Panc1 (cell line): Measurements from ENCODE around the gene AP4E1. TPM values are rescaled to one million over a fixed set of nuclear protein-coding genes. Genes with fewer than 3 reads are reported as not detected.
A peak's percentile ranks its signal among the peaks of the same experiment; 100 is the strongest.

Experiments
- ATAC-seq: fragments of 200-7000 bp; cut with Tn5 transposase; 2 replicates; pipeline ENCODE4 v1.9.1; 2020; ENCODE audit warnings: mild to moderate bottlenecking, moderate library complexity
- BruUV-seq: library from RNA; stranded (reverse); fragments of 400-500 nt; replicated peaks from 2 replicates; lab custom pipeline; 2021; lab: Mats Ljungman, UMichigan
- CTCF ChIA-PET: fragments of 300-600 bp; sonication (Branson Sonifier 250); formaldehyde crosslinking; loops from one replicate; lab custom pipeline; 2022; ENCODE audit warnings: antibody characterized with exemption; lab: Charles Lee
- POLR2A ChIA-PET: fragments of 300-600 bp; sonication (Branson Sonifier 250); formaldehyde crosslinking; loops from one replicate; lab custom pipeline; 2022; ENCODE audit warnings: antibody characterized with exemption; lab: Charles Lee
- DNase-seq: peaks from one replicate; pipeline ENCODE4 v3.0.0-alpha.2; 2010; ENCODE audit warnings: low read depth, low spot score
- H3K27ac ChIP-seq: 2 replicates; pipeline ENCODE4 v1.5.1; 2011; ENCODE audit warnings: mild to moderate bottlenecking, low read length, inconsistent platforms
- H3K27me3 ChIP-seq: fragments of 200-500 bp; sonication (Bioruptor generic); 2 replicates; pipeline ENCODE4 v1.6.0; 2014; ENCODE audit warnings: low read length, inconsistent platforms; ENCODE audit not compliant: control insufficient read depth, insufficient read depth
- H3K36me3 ChIP-seq: fragments of 200-500 bp; sonication (Bioruptor generic); 2 replicates; pipeline ENCODE4 v1.5.1; 2014; ENCODE audit warnings: inconsistent platforms, mild to moderate bottlenecking, low read length, moderate library complexity; ENCODE audit not compliant: control insufficient read depth, insufficient read depth
- H3K4me1 ChIP-seq: 2 replicates; pipeline ENCODE4 v1.5.1; 2011; ENCODE audit warnings: inconsistent platforms, mild to moderate bottlenecking, low read length, moderate library complexity; ENCODE audit not compliant: control insufficient read depth, insufficient read depth
- H3K4me3 ChIP-seq, 2 experiments: 2 replicates each; pipeline ENCODE4 v1.5.1; 2011 to 2012; ENCODE audit warnings: low read depth in 2 of 2, low read length in 2 of 2, mild to moderate bottlenecking in 2 of 2, inconsistent platforms in 1 of 2, moderate library complexity in 1 of 2
- H3K9me3 ChIP-seq: fragments of 200-500 bp; sonication (Bioruptor generic); 2 replicates; pipeline ENCODE4 v1.5.1; 2014; ENCODE audit warnings: low read depth, mild to moderate bottlenecking, inconsistent platforms, low read length, moderate library complexity; ENCODE audit not compliant: control insufficient read depth, insufficient read depth
- CTCF ChIP-seq: fragments of 450-650 bp; IDR thresholded peaks from 2 replicates; pipeline ENCODE4 v1.5.1; 2017; ENCODE audit warnings: mild to moderate bottlenecking
- POLR2AphosphoS5 ChIP-seq: IDR thresholded peaks from 2 replicates; pipeline ENCODE4 v1.6.1; 2012; ENCODE audit warnings: mild to moderate bottlenecking, low read depth, low read length, moderate library complexity
- REST ChIP-seq, 2 experiments: IDR thresholded peaks; 2 replicates each; pipeline ENCODE4 v1.6.1; 2011 to 2012; ENCODE audit warnings: low read depth in 2 of 2, control low read depth in 1 of 2, low read length in 1 of 2, mild to moderate bottlenecking in 1 of 2, moderate library complexity in 1 of 2; ENCODE audit not compliant: insufficient read depth in 1 of 2
- SIN3A ChIP-seq: IDR thresholded peaks from 2 replicates; pipeline ENCODE4 v1.6.1; 2012; ENCODE audit warnings: low read depth, mild to moderate bottlenecking, low read length, moderate library complexity, borderline replicate concordance; ENCODE audit not compliant: insufficient read depth
- TCF7L2 ChIP-seq: IDR thresholded peaks from 2 replicates; pipeline ENCODE4 v1.6.1; 2011; ENCODE audit warnings: mild to moderate bottlenecking, low read depth, low read length, inconsistent platforms
- in situ Hi-C: cut with HindIII; loops from 2 replicates; pipeline ENCODE4 v1.10.0; 2016; ENCODE audit warnings: low sequenced_read_pairs, low pct_unique_long_range_greater_than_20kb
- intact Hi-C: fragments of 100-400 bp; cut with micrococcal nuclease; formaldehyde crosslinking; loops from one replicate; pipeline ENCODE4 v1.10.0; 2022; ENCODE audit not compliant: unreplicated experiment
- total RNA-seq: library from RNA; stranded (reverse); gene quantifications from one replicate; pipeline ENCODE4 v1.2.1, GENCODE V29; 2021; ENCODE audit not compliant: unreplicated experiment

Gene AP4E1
- total RNA-seq, 1 experiment from 2014 or later = 13.6 TPM

- DNase-seq (peak; percentile 33), ATAC-seq (no peak)
- in situ Hi-C loops = no loop called here
- Histone ChIP-seq H3K27me3 (no peaks in the 10 kb centered on the region), H3K4me3 (no peak overlapping the region), H3K27ac (peak overlapping the region; percentile 2; the same call in 1 of the 2 replicates), H3K4me1 (peaks cover 13% of the 10 kb centered on the region; the same call in 1 of the 2 replicates), H3K9me3 (no peaks in the 10 kb centered on the region), H3K36me3 (no peaks in the 10 kb centered on the region)
- BruUV-seq = no TSS peak
- ChIA-PET CTCF (no interaction called here), POLR2A (no interaction called here)
- no peak for TF ChIP-seq POLR2AphosphoS5
- no peak for TF ChIP-seq REST (IDR thresholded peaks at IDR 0.05; ENCODE audit: insufficient read depth in 1 of 2, low read depth in 2 of 2, low read length in 1 of 2)
- TF ChIP-seq CTCF = no peak
- TF ChIP-seq TCF7L2 = no peak
- no peak for TF ChIP-seq SIN3A
- intact Hi-C loops = no loop called here
Observed at GRCh38 chr15:50880651-50881114, 27.8 kb upstream of the AP4E1 start.

- Histone ChIP-seq H3K9me3 (no peaks in the 10 kb centered on the region), H3K36me3 (no peaks in the 10 kb centered on the region), H3K4me3 (no peak overlapping the region), H3K27ac (peak overlapping the region; percentile 2; the same call in 1 of the 2 replicates), H3K4me1 (peaks cover 13% of the 10 kb centered on the region; the same call in 1 of the 2 replicates), H3K27me3 (no peaks in the 10 kb centered on the region)
- intact Hi-C loops (no loop called here), in situ Hi-C loops (no loop called here)
- ATAC-seq (no peak), DNase-seq (no peak)
- TF ChIP-seq CTCF (no peak), SIN3A (no peak), TCF7L2 (no peak), REST (IDR thresholded peaks at IDR 0.05; ENCODE audit: insufficient read depth in 1 of 2, low read depth in 2 of 2, low read length in 1 of 2) (no peak), POLR2AphosphoS5 (no peak)
- ChIA-PET CTCF (no interaction called here), POLR2A (no interaction called here)
- no TSS peak for BruUV-seq
Observed at GRCh38 chr15:50881121-50882048, 27.1 kb upstream of the AP4E1 start.
